ENCODE results near the gene C4orf36.

GRCh38 chr4:86934147-86934770, 42.0 kb upstream of the C4orf36 start:
- TF ChIP-seq CTCF (IDR thresholded peaks at IDR 0.05; ENCODE audit: poor library complexity): no peak
- no peak for TF ChIP-seq EZH2 (IDR thresholded peaks at IDR 0.05; ENCODE audit: borderline replicate concordance)

Data from hepatocyte (in vitro differentiated cells).